Fibroblast of skin of scalp (primary cell): ENCODE results near the gene SNRPD1.
"Not testable (repeated sequence)": the region's sequence is repeated elsewhere in the genome, so short reads cannot be mapped to it uniquely, and the experiment has no call there.

ENCODE experiments used
- DNase-seq: peaks from one replicate; pipeline ENCODE4 v3.0.0-alpha.2; 2013

SNRPD1 gene

DNA sequence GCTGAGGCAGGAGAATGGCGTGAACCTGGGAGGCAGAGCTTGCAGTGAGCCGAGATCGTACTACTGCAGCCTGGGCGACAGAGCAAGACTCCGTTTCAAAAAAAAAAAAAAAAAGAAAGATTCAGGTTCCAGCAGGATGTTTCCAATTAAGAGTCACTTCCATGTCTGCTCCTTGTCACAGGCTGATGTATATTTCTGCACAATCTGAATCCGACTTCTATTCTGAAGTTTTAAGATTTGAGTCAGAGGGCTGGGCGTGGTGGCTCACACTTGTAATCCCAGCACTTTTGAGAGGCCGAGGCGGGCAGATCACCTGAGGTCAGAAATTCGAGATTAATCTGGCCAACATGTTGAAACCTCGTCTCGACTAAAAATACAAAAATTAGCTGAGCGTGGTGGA, 24.7 kb downstream of the SNRPD1 start:
- DNase-seq: no peak

GRCh38 chr18:21638822-21639221, 26.7 kb downstream of the SNRPD1 start:
- DNase-seq: no peak

- DNase-seq: not testable (repeated sequence)
Observed at GRCh38 chr18:21640375-21640774, 28.3 kb downstream of the SNRPD1 start.

DNA sequence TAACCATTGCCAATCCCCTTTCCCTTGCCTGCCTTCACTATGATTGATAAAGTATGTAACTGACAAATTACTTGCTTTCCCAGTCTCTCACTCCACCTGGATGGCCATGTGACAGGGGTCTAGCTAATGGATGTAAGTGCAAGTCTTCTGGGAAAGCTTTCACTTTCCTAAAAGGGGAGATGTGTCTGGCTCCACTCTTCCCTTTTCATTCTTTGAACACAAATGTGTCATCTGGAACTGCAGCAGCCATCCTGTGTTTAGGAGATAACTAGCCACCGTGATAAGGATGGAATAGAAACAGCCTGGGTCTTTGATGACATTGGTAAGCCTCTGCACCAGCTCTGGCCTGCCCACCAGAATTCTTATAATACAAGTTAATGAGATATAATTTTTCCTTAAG, 38.2 kb downstream of the SNRPD1 start:
- DNase-seq: no peak

GRCh38 chr18:21652073-21652472, 40.0 kb downstream of the SNRPD1 start:
- DNase-seq: no peak

GRCh38 chr18:21653361-21653760, 41.2 kb downstream of the SNRPD1 start:
- no peak for DNase-seq

- DNase-seq: peak; percentile 19
Observed at GRCh38 chr18:21656402-21656801, 44.3 kb downstream of the SNRPD1 start.

GRCh38 chr18:21660078-21660477, 48.0 kb downstream of the SNRPD1 start:
- DNase-seq: no peak

DNA sequence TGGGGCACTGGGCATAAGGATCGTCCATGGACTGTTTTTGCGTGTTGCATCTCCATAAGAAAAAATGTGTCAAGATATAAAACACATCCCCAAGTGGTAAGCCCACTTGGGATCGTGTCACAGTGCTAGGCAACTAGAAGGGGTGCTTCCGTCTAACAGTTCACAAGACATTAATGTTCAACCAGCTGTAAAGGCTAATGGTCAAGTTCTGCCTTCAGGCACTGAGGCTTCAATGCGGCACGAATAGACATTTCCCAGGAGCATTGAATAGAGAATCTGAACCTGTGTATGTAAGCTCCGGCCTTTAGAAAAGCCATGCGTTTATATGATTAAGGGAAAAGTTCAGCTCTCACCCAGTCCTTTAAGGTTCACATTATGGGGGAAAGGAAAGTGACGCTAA, 50.5 kb downstream of the SNRPD1 start:
- DNase-seq: no peak

- DNase-seq: no peak
Observed at GRCh38 chr18:21663578-21663977, 51.5 kb downstream of the SNRPD1 start.

DNA sequence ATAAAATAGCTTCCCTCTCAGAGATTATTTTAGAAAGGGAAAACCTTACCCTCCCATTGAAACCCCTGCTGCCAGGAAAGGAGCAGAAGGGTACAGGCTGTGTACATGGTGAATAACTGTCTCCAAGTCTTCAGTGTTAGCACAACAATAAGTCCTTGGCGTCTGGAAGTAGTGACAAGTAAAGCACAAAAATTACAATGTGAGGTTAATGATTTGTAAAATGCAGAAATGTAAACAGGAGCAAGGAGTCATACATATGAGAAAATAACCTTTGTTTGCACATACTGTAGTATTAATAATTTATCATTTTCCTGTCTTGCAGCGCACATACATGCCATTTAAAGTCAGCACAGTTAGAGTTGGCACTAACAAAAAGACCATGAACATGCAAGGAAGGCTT, 52.0 kb downstream of the SNRPD1 start:
- DNase-seq: no peak

DNA sequence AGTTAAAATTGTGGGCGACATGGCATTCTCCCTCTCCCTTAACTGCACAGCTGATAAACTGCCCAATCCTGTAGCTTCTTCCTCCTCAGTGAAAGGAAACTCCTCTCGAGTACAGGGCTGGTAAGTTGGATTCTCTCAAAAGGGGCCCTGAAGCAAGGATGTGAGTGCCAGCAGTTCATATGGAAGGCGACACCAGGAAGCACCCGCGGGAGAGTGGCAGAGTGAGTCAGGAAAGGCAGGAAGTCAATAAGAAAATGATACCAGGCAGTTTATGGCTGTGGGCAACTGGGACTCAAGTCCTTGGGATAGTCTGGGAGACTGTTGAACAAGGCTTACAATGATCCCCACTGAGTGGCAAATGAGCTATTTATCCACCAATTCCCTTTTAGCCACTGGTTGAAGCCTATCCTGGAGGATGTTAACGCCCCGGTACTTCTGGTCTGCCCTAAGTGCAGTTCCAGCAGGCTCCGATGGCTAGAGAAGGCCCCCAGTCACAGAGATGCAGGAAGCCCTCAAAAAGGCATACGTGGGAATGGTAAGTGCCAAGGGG, 57.7 kb downstream of the SNRPD1 start:
- peak; percentile 7 for DNase-seq

DNA sequence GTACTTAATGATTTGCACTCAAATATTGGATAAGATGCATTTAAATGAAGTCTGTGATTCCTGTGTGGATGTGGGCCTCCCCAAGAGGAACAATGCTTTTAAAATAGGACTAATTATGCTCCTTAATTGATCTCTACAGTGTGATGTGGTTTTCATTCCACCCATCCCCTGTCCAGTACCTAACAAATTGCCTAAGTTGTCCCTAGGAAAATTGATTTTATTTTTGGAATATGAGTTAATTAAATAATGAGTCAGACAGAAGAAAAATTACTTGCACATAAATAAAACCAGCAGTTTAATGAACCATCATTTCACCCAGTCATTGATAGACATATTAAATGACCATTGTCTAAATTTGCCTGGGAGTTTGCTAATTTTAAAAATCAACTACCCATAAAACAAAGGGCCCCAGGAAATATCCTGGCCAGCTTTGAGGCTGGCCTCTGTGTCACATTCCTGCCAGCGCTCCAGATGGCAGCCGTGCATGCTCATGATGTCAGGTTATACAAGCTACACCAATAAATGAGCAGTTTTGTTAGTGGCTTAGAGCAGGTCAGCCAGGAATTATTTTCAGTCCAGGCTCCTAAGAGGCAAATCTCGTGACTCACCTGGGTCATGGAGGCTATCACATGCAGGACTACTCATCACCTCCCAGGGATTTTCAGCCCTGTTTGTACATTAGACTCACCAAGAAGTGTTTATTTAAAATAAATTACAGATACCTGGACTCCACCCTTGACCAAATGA, 60.6 kb downstream of the SNRPD1 start:
- no peak for DNase-seq

DNA sequence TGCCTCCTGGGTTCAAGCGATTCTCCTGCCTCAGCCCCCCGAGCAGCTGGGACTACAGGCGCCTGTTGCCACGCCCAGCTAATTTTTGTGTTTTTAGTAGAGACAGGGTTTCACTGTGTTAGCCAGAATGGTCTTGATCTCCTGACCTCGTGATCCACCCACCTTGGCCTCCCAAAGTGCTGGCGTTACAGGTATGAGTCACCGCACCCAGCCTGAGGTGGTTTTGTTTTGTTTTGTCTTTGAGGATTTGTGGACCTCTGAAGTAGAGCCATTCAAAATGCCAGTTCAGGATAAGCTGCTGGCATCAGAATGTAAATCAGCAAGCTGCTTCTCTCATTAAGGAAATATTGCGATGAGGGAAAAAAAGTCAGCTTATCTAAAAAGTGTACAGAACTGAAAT, 63.2 kb downstream of the SNRPD1 start:
- DNase-seq: not testable (repeated sequence)

DNA sequence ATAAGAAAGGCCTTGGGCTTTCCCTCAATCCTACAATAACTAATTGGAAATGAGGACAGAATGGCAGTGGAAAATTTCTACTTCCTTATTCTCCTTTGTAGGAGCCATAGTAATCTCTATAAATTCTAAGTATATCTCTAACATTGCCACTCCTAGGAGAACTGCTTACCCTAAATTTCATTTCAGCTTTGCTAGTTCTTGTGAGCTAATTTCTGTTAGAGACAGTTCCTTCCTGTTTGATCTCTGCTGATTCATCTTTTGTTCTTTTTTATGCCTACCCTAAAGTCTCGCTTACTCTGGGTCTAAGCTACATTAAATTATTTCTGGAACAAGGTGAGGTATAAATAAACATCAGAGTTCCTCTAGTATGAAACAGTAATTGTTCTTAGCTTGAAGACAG, 66.7 kb downstream of the SNRPD1 start:
- no peak for DNase-seq

DNA sequence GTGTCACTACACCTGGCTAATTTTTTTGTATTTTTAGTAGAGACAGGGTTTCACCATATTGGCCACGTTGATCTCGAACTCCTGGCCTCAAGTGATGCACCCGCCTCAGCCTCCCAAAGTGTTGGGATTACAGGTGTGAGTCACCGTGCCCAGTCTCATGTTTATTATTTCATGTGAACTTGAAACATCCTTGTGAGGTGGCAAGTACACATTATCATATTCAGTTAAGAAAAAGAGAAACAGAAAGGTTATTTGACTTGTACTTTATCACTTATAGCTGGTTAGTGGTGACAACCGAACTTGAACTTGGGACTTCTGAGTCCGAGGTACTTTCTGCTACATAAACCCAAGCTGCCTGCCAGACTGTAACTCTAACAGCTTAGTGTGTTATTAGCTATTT, 68.0 kb downstream of the SNRPD1 start:
- no peak for DNase-seq

GRCh38 chr18:21682371-21683051, 70.4 kb downstream of the SNRPD1 start:
- DNase-seq: peak; percentile 7
